Measurements from ENCODE around the gene GALNTL6. TPM values are rescaled to one million over a fixed set of nuclear protein-coding genes. Genes with fewer than 3 reads are reported as not detected.

GALNTL6 gene
- total RNA-seq, 2 donors from 2014 or later: 0.71 TPM; not detected in 1

GRCh38 chr4:172055498-172055897 lies 242.3 kb downstream of the GALNTL6 start:
- no peak for TF ChIP-seq CTCF (conservative IDR thresholded peaks at IDR 0.05)
- no peaks in the 10 kb centered on the region for H3K27me3 Mint-ChIP-seq (ENCODE audit: insufficient read depth)
- 88 to 89% methylated on average over 1 to 2 of the region's 2 CpGs for WGBS, 2 experiments (ENCODE audit: insufficient coverage in 1 of 2, insufficient read length in 1 of 2)
- H3K4me3 Mint-ChIP-seq: no peak overlapping the region
- H3K4me1 Mint-ChIP-seq: no peaks in the 10 kb centered on the region
- Histone ChIP-seq H3K9me3 (ENCODE audit: control insufficient read depth, low read length) (no peaks in the 10 kb centered on the region), H3K36me3 (ENCODE audit: control insufficient read depth, insufficient read depth, low read length) (no peaks in the 10 kb centered on the region), H3K9ac (ENCODE audit: extremely low read depth, low read length, poor library complexity, severe bottlenecking) (no peak overlapping the region), H3K4me3 (ENCODE audit: low read length) (no peak overlapping the region), H3K27me3 (ENCODE audit: control insufficient read depth, insufficient read depth, low read length, poor library complexity, severe bottlenecking) (no peaks in the 10 kb centered on the region), H3K27ac (ENCODE audit: low read depth, low read length) (no peak overlapping the region), H3K4me1 (ENCODE audit: control insufficient read depth, insufficient read depth, low read length) (no peaks in the 10 kb centered on the region)
- no peak overlapping the region for H3K27ac Mint-ChIP-seq
- no peak for DNase-seq
- H3K9me3 Mint-ChIP-seq: peaks cover 5% of the 10 kb centered on the region
- H3K36me3 Mint-ChIP-seq (ENCODE audit: low read depth): no peaks in the 10 kb centered on the region

GRCh38 chr4:172061204-172061603 lies 248.0 kb downstream of the GALNTL6 start:
- Histone ChIP-seq H3K4me1 (ENCODE audit: control insufficient read depth, insufficient read depth, low read length) (no peaks in the 10 kb centered on the region), H3K9ac (ENCODE audit: extremely low read depth, low read length, poor library complexity, severe bottlenecking) (no peak overlapping the region), H3K36me3 (ENCODE audit: control insufficient read depth, insufficient read depth, low read length) (no peaks in the 10 kb centered on the region), H3K27ac (ENCODE audit: low read depth, low read length) (no peak overlapping the region), H3K27me3 (ENCODE audit: control insufficient read depth, insufficient read depth, low read length, poor library complexity, severe bottlenecking) (no peaks in the 10 kb centered on the region), H3K9me3 (ENCODE audit: control insufficient read depth, low read length) (peaks cover 6% of the 10 kb centered on the region), H3K4me3 (ENCODE audit: low read length) (no peak overlapping the region)
- Mint-ChIP-seq H3K4me1 (peaks cover 8% of the 10 kb centered on the region), H3K9me3 (peaks cover 6% of the 10 kb centered on the region), H3K4me3 (no peak overlapping the region), H3K27ac (no peak overlapping the region), H3K27me3 (ENCODE audit: insufficient read depth) (no peaks in the 10 kb centered on the region), H3K36me3 (ENCODE audit: low read depth) (no peaks in the 10 kb centered on the region)
- 100% methylated on average over 1 of the region's 1 CpG for WGBS, 2 experiments (ENCODE audit: insufficient coverage in 1 of 2, insufficient read length in 1 of 2)
- no peak for TF ChIP-seq CTCF (conservative IDR thresholded peaks at IDR 0.05)
- no peak for DNase-seq

GRCh38 chr4:172068506-172068905 lies 255.3 kb downstream of the GALNTL6 start:
- Histone ChIP-seq H3K36me3 (ENCODE audit: control insufficient read depth, insufficient read depth, low read length) (no peaks in the 10 kb centered on the region), H3K27me3 (ENCODE audit: control insufficient read depth, insufficient read depth, low read length, poor library complexity, severe bottlenecking) (no peaks in the 10 kb centered on the region), H3K4me3 (ENCODE audit: low read length) (no peak overlapping the region), H3K4me1 (ENCODE audit: control insufficient read depth, insufficient read depth, low read length) (peaks cover 3% of the 10 kb centered on the region), H3K27ac (ENCODE audit: low read depth, low read length) (no peak overlapping the region), H3K9me3 (ENCODE audit: control insufficient read depth, low read length) (peaks cover 14% of the 10 kb centered on the region), H3K9ac (ENCODE audit: extremely low read depth, low read length, poor library complexity, severe bottlenecking) (no peak overlapping the region)
- Mint-ChIP-seq H3K27me3 (ENCODE audit: insufficient read depth) (no peaks in the 10 kb centered on the region), H3K4me3 (no peak overlapping the region), H3K4me1 (peaks cover 5% of the 10 kb centered on the region), H3K27ac (no peak overlapping the region), H3K36me3 (ENCODE audit: low read depth) (no peaks in the 10 kb centered on the region), H3K9me3 (peaks cover 6% of the 10 kb centered on the region)
- no peak for DNase-seq
- no peak for TF ChIP-seq CTCF (conservative IDR thresholded peaks at IDR 0.05)
- WGBS, 2 experiments (ENCODE audit: insufficient coverage in 1 of 2, insufficient read length in 1 of 2): no CpG with 5 or more reads among the region's 3 CpGs

All from endodermal cell (in vitro differentiated cells).